ENCODE data around the gene SYT14. TPM values are rescaled to one million over a fixed set of nuclear protein-coding genes. Genes with fewer than 3 reads are reported as not detected.

Gene SYT14
- total RNA-seq, 1 donor from 2014 or later = 0.16 TPM

DNA sequence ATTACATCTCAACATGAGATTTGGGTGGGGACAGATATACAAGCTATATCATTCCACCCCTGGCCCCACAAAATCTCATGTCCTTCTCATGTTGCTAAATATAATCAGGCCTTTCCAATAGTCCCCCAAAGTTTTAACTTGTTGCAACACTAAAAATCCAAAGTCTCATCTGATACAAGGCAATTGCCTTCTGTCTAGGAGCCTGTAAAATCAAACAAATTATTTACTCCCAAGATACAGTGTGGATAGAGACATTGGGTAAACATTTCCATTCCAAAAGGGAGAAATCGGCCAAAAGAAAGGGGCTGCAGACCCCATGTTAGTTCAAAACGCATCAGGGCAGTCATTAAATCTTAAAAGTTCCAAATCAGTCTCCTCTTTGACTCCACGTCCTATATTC is 47.0 kb downstream of the SYT14 start:
- DNase-seq (ENCODE audit: extremely low spot score, unreplicated experiment) = no peak
- peaks cover 52% of the 10 kb centered on the region for H3K27me3 Mint-ChIP-seq (ENCODE audit: unreplicated experiment)
- no peak for TF ChIP-seq CTCF (IDR thresholded peaks at IDR 0.05)
- no peaks in the 10 kb centered on the region for H3K9me3 Mint-ChIP-seq (ENCODE audit: unreplicated experiment)
- H3K27ac Mint-ChIP-seq (ENCODE audit: unreplicated experiment) = no peak overlapping the region
- no peaks in the 10 kb centered on the region for H3K4me1 Mint-ChIP-seq (ENCODE audit: unreplicated experiment)
- no peak overlapping the region for H3K4me3 Mint-ChIP-seq (ENCODE audit: unreplicated experiment)
- no peaks in the 10 kb centered on the region for H3K36me3 Mint-ChIP-seq (ENCODE audit: unreplicated experiment)

DNA sequence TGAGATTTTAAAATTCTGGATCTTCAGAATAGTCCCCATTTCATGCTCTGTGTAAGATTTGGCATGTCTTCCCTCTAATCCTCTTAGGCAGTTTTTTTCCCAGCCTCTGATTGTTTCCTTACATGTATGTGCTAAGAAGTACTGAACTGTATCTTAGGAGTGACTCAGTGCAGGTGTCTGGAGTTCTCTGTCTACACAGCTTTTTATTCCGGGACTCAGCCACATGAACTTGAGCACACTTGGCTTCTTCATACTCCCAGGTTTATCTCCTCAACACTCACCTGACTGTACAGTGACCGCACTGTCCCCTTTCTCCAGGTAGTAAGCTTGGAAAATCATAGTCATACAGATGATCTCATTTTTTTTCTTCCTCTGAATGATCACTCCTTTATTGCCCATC is 50.7 kb downstream of the SYT14 start:
- no peaks in the 10 kb centered on the region for H3K9me3 Mint-ChIP-seq (ENCODE audit: unreplicated experiment)
- H3K27me3 Mint-ChIP-seq (ENCODE audit: unreplicated experiment) = peaks cover 36% of the 10 kb centered on the region
- no peak overlapping the region for H3K4me3 Mint-ChIP-seq (ENCODE audit: unreplicated experiment)
- H3K27ac Mint-ChIP-seq (ENCODE audit: unreplicated experiment) = no peak overlapping the region
- TF ChIP-seq CTCF (IDR thresholded peaks at IDR 0.05) = no peak
- no peak for DNase-seq (ENCODE audit: extremely low spot score, unreplicated experiment)
- H3K4me1 Mint-ChIP-seq (ENCODE audit: unreplicated experiment) = no peaks in the 10 kb centered on the region
- H3K36me3 Mint-ChIP-seq (ENCODE audit: unreplicated experiment) = no peaks in the 10 kb centered on the region

- no peak overlapping the region for H3K4me3 Mint-ChIP-seq (ENCODE audit: unreplicated experiment)
- no peaks in the 10 kb centered on the region for H3K36me3 Mint-ChIP-seq (ENCODE audit: unreplicated experiment)
- H3K9me3 Mint-ChIP-seq (ENCODE audit: unreplicated experiment) = no peaks in the 10 kb centered on the region
- TF ChIP-seq CTCF (IDR thresholded peaks at IDR 0.05) = peak; percentile 51
- H3K4me1 Mint-ChIP-seq (ENCODE audit: unreplicated experiment) = no peaks in the 10 kb centered on the region
- no peak for DNase-seq (ENCODE audit: extremely low spot score, unreplicated experiment)
- no peak overlapping the region for H3K27ac Mint-ChIP-seq (ENCODE audit: unreplicated experiment)
- H3K27me3 Mint-ChIP-seq (ENCODE audit: unreplicated experiment) = peaks cover 35% of the 10 kb centered on the region
Observed at GRCh38 chr1:209989525-209989924, 51.5 kb downstream of the SYT14 start.

GRCh38 chr1:209993061-209993830 is 55.2 kb downstream of the SYT14 start:
- Mint-ChIP-seq H3K27ac (ENCODE audit: unreplicated experiment) (no peak overlapping the region), H3K36me3 (ENCODE audit: unreplicated experiment) (no peaks in the 10 kb centered on the region), H3K4me3 (ENCODE audit: unreplicated experiment) (no peak overlapping the region), H3K27me3 (ENCODE audit: unreplicated experiment) (peaks cover 52% of the 10 kb centered on the region), H3K4me1 (ENCODE audit: unreplicated experiment) (no peaks in the 10 kb centered on the region), H3K9me3 (ENCODE audit: unreplicated experiment) (no peaks in the 10 kb centered on the region)
- no peak for DNase-seq (ENCODE audit: extremely low spot score, unreplicated experiment)
- TF ChIP-seq CTCF (IDR thresholded peaks at IDR 0.05) = no peak

DNA sequence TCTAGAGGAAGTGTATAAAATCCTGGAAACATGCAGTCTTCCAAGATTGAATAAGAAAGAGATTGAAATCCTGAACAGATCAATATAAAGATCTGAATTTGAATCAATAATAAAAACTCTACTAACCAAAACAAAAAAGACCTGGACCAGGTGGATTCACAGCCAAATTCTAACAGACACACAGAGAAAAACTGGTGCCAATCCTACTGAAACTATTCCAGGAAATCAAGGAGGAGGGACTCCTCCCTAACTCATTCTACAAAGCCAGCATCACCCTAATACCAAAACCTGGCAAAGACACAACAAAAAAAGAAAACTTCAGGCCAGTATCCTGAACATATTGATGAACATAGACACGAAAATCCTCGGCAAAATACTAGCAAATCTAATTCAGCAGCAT is 58.3 kb downstream of the SYT14 start:
- no peak for TF ChIP-seq CTCF (IDR thresholded peaks at IDR 0.05)
- H3K9me3 Mint-ChIP-seq (ENCODE audit: unreplicated experiment) = no peaks in the 10 kb centered on the region
- peaks cover 53% of the 10 kb centered on the region for H3K27me3 Mint-ChIP-seq (ENCODE audit: unreplicated experiment)
- H3K4me1 Mint-ChIP-seq (ENCODE audit: unreplicated experiment) = no peaks in the 10 kb centered on the region
- DNase-seq (ENCODE audit: extremely low spot score, unreplicated experiment) = no peak
- H3K4me3 Mint-ChIP-seq (ENCODE audit: unreplicated experiment) = no peak overlapping the region
- H3K27ac Mint-ChIP-seq (ENCODE audit: unreplicated experiment) = no peak overlapping the region
- H3K36me3 Mint-ChIP-seq (ENCODE audit: unreplicated experiment) = no peaks in the 10 kb centered on the region

All from osteocyte (in vitro differentiated cells).